ENCODE measurements around the gene SLC39A6.

The SLC39A6 gene

GRCh38 chr18:36108601-36109000, 20.5 kb downstream of the SLC39A6 start:
- H3K9me2 ChIP-seq (replicated peaks; ENCODE audit: low read depth, low read length), result no peaks in the 10 kb centered on the region
- TF ChIP-seq EZH2phosphoT487 (IDR thresholded peaks at IDR 0.05; ENCODE audit: borderline replicate concordance) (no peak), CTCF (conservative IDR thresholded peaks at IDR 0.05; ENCODE audit: low read length) (no peak)
- no peaks in the 10 kb centered on the region for H3K27me3 ChIP-seq (ENCODE audit: insufficient read depth, low read length, poor library complexity, severe bottlenecking)
- peaks cover 46% of the 10 kb centered on the region; the same call in 1 of the 2 replicates for H3K36me3 ChIP-seq (ENCODE audit: insufficient read depth, low read length)
- H3K79me2 ChIP-seq (ENCODE audit: insufficient read depth, low read length), result no peaks in the 10 kb centered on the region
- H3K4me1 ChIP-seq (ENCODE audit: insufficient read depth, low read length, poor library complexity, severe bottlenecking), result no peaks in the 10 kb centered on the region
- no peak overlapping the region for H2AFZ ChIP-seq (ENCODE audit: low read length)
- H4K20me1 ChIP-seq (ENCODE audit: insufficient read depth, low read length, poor library complexity, severe bottlenecking), result no peaks in the 10 kb centered on the region
- H3K4me2 ChIP-seq (ENCODE audit: low read depth, low read length, poor library complexity, severe bottlenecking), result no peak overlapping the region
- H3K9me3 ChIP-seq (ENCODE audit: insufficient read depth, low read depth, low read length), result no peaks in the 10 kb centered on the region
- H3K4me3 ChIP-seq (ENCODE audit: low read length, poor library complexity, severe bottlenecking), result no peak overlapping the region
- H3F3A ChIP-seq (ENCODE audit: low read depth), result no peaks in the 10 kb centered on the region
- no peak overlapping the region for H3K9ac ChIP-seq (ENCODE audit: low read depth, low read length, poor library complexity, severe bottlenecking)

DNA sequence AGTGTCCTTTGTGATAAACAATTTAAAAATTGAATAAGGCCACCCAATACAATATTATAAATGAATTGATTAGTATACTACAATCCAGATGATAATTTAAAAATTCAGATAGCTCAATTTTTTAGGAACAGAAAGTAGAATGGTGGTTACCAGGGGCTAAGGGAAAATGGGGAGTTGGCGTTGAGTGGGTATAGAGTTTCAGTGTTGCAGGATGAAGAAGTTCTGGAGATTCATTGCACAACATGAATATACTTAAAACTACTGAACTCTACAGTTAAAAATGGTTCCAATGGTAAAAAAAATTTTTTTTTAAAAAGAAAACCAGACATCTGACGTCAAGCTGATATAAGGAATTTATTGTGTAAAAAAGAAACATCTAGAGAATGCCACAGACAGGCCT, 20.9 kb downstream of the SLC39A6 start:
- H3K9me2 ChIP-seq (replicated peaks; ENCODE audit: low read depth, low read length), result no peaks in the 10 kb centered on the region
- H3K4me2 ChIP-seq (ENCODE audit: low read depth, low read length, poor library complexity, severe bottlenecking), result no peak overlapping the region
- no peaks in the 10 kb centered on the region for H4K20me1 ChIP-seq (ENCODE audit: insufficient read depth, low read length, poor library complexity, severe bottlenecking)
- no peaks in the 10 kb centered on the region for H3K27me3 ChIP-seq (ENCODE audit: insufficient read depth, low read length, poor library complexity, severe bottlenecking)
- H3K4me1 ChIP-seq (ENCODE audit: insufficient read depth, low read length, poor library complexity, severe bottlenecking), result no peaks in the 10 kb centered on the region
- TF ChIP-seq EZH2phosphoT487 (IDR thresholded peaks at IDR 0.05; ENCODE audit: borderline replicate concordance) (no peak), CTCF (conservative IDR thresholded peaks at IDR 0.05; ENCODE audit: low read length) (no peak)
- H3K79me2 ChIP-seq (ENCODE audit: insufficient read depth, low read length), result no peaks in the 10 kb centered on the region
- no peaks in the 10 kb centered on the region for H3F3A ChIP-seq (ENCODE audit: low read depth)
- no peak overlapping the region for H3K4me3 ChIP-seq (ENCODE audit: low read length, poor library complexity, severe bottlenecking)
- no peak overlapping the region for H2AFZ ChIP-seq (ENCODE audit: low read length)
- peaks cover 41% of the 10 kb centered on the region; the same call in 1 of the 2 replicates for H3K36me3 ChIP-seq (ENCODE audit: insufficient read depth, low read length)
- H3K9me3 ChIP-seq (ENCODE audit: insufficient read depth, low read depth, low read length), result no peaks in the 10 kb centered on the region
- no peak overlapping the region for H3K9ac ChIP-seq (ENCODE audit: low read depth, low read length, poor library complexity, severe bottlenecking)

DNA sequence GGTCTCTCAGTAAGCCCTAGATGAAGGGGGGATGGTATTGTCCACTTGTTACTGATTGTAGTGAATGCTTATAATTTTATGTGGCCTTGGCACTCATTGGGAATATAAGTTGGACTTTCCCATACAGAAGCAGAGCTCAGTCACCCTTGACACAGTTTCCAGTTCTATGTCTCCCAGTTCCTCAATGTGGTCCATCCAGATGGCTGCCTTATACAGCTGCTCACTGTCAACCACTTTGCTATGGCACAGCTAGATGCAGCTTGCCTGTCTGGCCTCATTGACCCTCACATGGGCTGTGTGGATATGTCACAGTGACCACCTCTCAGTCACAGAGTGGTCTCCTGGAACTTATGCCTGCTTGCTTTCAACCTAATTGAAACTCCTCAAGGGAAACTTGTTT, 21.7 kb downstream of the SLC39A6 start:
- H3K27me3 ChIP-seq (ENCODE audit: insufficient read depth, low read length, poor library complexity, severe bottlenecking), result no peaks in the 10 kb centered on the region

More for the DNA sequence above, 21.7 kb downstream of the SLC39A6 start:
- TF ChIP-seq CTCF (conservative IDR thresholded peaks at IDR 0.05; ENCODE audit: low read length), result no peak
- TF ChIP-seq EZH2phosphoT487 (IDR thresholded peaks at IDR 0.05; ENCODE audit: borderline replicate concordance), result no peak
- no peaks in the 10 kb centered on the region for H4K20me1 ChIP-seq (ENCODE audit: insufficient read depth, low read length, poor library complexity, severe bottlenecking)
- H3K9me2 ChIP-seq (replicated peaks; ENCODE audit: low read depth, low read length), result no peaks in the 10 kb centered on the region
- no peaks in the 10 kb centered on the region for H3K79me2 ChIP-seq (ENCODE audit: insufficient read depth, low read length)
- no peak overlapping the region for H2AFZ ChIP-seq (ENCODE audit: low read length)
- no peaks in the 10 kb centered on the region for H3K4me1 ChIP-seq (ENCODE audit: insufficient read depth, low read length, poor library complexity, severe bottlenecking)
- no peaks in the 10 kb centered on the region for H3F3A ChIP-seq (ENCODE audit: low read depth)
- H3K9me3 ChIP-seq (ENCODE audit: insufficient read depth, low read depth, low read length), result no peaks in the 10 kb centered on the region
- H3K4me3 ChIP-seq (ENCODE audit: low read length, poor library complexity, severe bottlenecking), result no peak overlapping the region
- H3K9ac ChIP-seq (ENCODE audit: low read depth, low read length, poor library complexity, severe bottlenecking), result no peak overlapping the region
- peaks cover 35% of the 10 kb centered on the region; the same call in 1 of the 2 replicates for H3K36me3 ChIP-seq (ENCODE audit: insufficient read depth, low read length)
- no peak overlapping the region for H3K4me2 ChIP-seq (ENCODE audit: low read depth, low read length, poor library complexity, severe bottlenecking)

Data from Loucy (cell line).